ENCODE results near the gene CLSTN1. TPM values are rescaled to one million over a fixed set of nuclear protein-coding genes. Genes with fewer than 3 reads are reported as not detected.

Gene CLSTN1
- polyA plus RNA-seq, 3 donors, result 143 to 163 (median 161) TPM

- no peak for DNase-seq
These were observed 31.4 kb upstream of the CLSTN1 start for GRCh38 chr1:9855186-9855585.

DNA sequence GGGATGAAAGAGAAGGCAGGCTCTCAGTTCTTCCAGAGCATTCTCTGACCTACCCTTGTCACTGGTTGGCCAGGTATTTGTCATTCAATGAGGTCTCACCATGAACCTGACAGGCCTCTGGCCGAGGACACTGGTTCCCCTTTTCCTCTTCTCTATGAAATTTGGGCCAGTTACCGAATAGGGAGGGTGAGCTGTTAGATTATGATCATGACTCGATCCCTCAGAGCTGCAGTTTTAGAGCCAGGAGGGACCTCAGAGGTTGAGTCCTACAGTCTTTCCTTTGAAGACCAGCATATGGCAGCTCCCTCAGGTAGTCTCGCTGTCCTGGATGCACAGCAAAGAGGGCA, 29.5 kb upstream of the CLSTN1 start:
- no peak for DNase-seq

DNA sequence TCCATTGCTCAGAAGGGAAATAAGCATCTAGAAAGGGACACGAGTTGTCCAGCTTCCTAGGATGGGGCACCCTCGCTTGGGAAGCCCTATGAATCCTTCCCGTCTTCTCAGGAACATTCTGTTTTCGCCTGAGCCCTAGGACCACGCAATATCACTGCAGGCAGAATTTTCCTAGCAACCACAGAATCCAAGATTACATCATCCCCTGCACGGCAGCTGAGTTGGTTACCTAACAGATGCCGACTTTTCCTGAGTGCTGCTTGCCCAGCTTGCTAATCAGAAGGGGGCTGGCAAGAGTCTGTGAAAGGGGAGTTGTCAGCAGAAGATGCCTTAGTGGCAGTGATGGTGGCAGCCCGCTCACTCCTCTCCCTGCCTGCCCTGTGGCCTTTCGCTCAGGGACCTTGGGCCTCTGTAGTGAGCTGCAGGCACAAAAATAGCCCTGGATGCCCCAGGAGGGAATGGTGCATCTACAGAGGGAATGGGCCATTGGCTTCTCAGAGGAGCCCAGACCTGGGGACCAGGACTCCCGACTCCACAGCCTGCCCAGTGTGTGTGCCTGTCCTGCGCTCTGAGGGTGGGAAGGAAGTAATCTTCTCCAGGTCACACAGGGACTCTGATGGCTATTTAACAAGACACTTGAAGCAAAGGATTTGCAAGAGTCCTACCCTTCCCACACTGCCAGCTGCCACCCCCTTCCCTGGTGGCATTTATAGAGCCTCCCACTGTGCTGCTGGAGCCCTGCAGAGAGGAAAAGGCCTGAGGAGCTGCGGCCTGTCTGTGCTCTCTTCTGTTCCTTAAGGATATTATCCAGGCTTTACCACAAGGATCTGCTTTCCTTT, 28.9 kb upstream of the CLSTN1 start:
- DNase-seq, result no peak

GRCh38 chr1:9852004-9852403, 28.2 kb upstream of the CLSTN1 start:
- no peak for DNase-seq

GRCh38 chr1:9850442-9851162, 26.8 kb upstream of the CLSTN1 start:
- no peak for DNase-seq

DNA sequence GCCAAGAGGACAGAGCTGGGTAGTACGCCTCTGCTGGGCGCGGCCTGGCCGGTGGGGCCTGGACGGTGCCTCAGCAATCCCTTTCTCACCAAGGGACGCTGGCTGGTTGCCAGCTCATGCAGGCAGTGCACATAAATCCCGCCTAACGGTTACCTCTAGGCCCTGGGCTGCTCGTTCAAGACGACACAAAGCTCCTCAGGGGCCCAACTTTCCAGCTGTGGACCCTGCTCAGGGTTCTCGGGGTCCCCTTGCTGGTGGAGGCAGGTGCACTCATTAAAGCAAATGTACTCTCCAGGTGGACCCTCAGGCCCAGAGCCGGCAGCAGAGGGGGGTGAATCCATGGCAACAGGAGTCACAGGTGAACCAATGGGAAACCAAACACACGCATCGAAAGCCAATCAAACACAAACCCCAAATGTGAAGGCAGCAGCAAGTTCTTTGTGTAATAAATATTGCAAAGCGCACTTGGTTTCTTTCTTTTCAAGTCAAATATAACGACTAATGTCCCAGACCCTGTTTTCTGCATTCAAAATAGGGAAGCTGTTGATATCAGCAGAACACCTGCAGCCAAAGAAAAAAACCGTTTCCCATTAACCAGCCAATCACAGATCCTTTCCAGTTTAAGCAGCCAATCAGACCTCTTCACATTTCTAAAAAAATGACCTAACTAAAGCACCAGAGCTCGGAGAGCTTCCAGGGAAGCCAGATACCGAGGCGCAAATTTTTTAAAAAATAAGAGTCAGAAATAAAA, 26.1 kb upstream of the CLSTN1 start:
- no peak for DNase-seq

- DNase-seq, result no peak
These were observed 24.3 kb upstream of the CLSTN1 start for GRCh38 chr1:9848022-9848421.

- DNase-seq, result no peak
These were observed 23.5 kb upstream of the CLSTN1 start for GRCh38 chr1:9847269-9847668.

DNA sequence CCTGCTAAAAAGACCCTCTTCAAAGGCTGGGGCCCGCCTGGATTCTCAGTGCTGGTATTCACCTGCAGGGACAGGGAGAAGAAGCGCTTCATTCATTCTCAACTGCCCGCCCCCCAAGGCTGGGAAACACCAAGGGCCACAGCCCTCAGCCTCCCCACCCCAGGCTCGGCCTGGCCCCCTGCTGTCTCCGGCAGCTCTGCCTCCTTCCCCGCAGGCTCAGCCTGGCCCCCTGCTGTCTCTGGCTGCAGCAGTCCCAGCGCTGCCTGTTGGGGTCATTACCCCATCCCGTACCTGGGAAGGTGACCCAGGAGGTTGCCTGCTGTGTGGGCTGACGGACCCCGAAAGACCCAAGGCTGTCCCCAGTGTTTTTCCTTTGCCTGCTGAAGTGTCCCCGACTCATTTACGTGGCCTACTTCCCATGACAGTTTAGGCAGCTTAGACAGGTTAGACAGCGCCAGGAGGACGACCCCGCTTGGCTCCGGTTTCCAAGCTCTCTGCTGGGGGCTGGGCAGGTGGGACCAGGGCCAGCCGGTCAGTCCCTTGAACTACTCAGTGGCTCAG, 22.9 kb upstream of the CLSTN1 start:
- DNase-seq, result no peak

DNA sequence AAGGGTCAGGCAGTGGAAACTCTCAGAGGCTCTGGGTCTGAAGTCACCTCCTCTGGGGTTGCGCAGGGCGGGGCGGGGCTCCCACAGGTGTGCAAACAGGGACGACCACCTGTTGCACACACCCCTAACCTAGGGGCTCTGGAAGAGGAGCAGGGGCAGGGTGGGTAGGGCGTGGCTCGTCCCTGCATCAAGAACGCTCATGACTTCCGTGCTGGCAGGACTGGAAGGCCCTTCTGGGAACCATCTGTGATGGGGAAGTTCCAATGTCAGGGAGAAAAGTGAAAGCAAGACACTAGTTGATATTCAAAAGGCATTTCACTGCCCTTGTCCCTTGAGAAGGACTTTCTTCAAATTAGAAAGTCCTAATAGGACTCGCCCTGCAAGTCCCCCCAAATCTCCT, 22.1 kb upstream of the CLSTN1 start:
- DNase-seq, result no peak

DNA sequence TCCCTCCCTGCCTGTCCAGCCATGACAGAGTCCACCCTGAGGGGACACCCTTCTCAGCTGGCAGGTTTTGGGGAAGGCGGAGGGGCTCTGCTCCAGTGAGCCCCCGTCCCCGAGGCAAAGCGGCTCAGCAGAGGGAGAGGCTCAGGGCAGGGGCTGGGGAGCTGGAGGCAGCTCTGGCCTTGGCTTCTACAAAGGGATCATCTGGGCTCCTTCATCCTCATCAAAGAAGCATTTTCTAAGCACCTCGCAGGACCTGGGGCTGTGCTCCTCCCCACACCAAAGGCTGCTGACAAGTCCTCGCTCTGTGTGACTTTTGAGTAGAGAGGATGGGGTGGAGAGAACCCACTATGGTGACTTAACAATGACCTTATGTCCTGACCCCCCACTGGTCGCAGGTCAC, 21.0 kb upstream of the CLSTN1 start:
- no peak for DNase-seq

- no peak for DNase-seq
These were observed 20.3 kb upstream of the CLSTN1 start for GRCh38 chr1:9844106-9844505.

- no peak for DNase-seq
These were observed 19.8 kb upstream of the CLSTN1 start for GRCh38 chr1:9843576-9843945.

- DNase-seq, result no peak
These were observed 19.2 kb upstream of the CLSTN1 start for GRCh38 chr1:9842781-9843575.

GRCh38 chr1:9842073-9842711, 18.4 kb upstream of the CLSTN1 start:
- no peak for DNase-seq

GRCh38 chr1:9841460-9841859, 17.7 kb upstream of the CLSTN1 start:
- DNase-seq, result no peak

DNA sequence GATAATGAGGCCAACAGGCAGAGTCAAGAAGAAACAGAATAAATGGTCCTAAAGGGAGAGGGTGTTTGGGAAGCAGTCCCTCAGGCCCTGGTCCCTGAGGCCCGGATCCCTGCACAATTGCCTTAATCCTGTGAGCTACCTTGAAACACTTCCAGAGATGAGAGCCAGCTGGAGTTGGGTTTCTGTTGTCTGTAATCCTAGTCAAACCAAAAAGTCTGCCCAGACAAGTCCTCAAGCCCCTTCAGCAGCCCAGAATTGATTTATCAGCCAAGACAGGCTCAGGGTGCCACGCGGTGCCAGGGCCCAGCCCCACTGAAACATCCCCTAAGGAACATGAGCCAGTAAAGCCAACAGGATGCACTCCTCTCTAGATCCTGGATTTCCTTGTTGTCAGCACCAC, 16.4 kb upstream of the CLSTN1 start:
- no peak for DNase-seq

DNA sequence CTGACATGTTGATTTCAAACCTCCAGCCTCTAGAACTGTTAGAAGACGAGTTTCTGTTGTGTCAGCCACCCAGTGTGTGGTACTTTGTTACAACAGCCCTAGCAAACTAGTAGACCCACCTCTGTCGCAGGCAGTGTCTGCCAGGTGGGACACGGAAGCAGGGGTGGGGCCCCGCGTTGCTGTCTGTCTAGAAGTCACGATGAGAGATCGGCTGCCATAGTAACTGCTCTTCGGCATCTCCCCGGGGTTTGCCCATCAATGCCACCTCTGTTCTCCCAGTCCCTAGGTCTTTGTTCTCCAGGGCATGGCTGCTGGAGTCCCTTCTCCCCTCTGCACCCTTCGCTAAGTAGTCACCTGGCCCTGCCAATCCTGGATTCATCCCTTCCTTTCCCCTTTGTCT, 15.2 kb upstream of the CLSTN1 start:
- no peak for DNase-seq

GRCh38 chr1:9836632-9836960, 12.8 kb upstream of the CLSTN1 start:
- DNase-seq, result no peak

- DNase-seq, result peak; percentile 79
These were observed 12.2 kb upstream of the CLSTN1 start for GRCh38 chr1:9835758-9836631.

Measured in renal pelvis (tissue), 4 donors.